Activated CD4-positive, CD25-positive, alpha-beta regulatory T cell (primary cell): ENCODE results near the gene HABP2.

ENCODE experiments used
- DNase-seq, 4 experiments: peaks; one replicate each; lab custom pipeline; 2025; lab: John Stamatoyannopoulos, UW

HABP2 gene

DNA sequence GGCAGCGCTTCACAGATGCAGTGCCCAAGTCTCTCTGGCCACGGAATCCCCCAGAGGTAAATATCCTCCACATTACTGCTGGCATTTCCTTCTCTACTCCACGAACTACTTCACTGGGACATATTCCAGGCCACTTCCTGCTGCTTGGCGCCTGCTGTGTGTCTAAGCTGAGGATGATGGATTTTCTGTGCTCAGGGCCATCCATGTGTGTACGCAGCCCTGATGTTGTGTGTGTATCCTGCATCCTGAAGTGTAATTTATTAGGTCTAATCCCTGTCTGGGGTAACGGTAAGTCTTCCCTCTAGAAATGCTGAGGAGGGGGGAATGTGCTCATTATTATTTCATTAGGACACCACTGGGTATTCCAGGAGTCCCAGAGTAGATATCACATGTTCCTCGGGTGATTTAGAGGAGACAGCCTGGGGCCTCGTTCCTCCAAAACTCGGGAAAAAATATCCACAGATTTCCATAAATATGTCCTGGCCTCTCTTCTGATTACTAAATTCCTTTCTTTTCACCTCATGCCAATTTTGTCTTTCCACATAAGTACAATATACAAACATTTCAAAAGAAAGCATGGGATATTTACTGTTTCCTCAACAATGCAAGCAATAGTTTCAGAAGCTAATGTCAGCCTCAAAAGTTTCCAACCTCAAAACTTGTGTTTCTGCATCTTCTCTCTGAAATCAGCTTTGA lies 25.5 kb upstream of the HABP2 start:
- no peak for DNase-seq

DNA sequence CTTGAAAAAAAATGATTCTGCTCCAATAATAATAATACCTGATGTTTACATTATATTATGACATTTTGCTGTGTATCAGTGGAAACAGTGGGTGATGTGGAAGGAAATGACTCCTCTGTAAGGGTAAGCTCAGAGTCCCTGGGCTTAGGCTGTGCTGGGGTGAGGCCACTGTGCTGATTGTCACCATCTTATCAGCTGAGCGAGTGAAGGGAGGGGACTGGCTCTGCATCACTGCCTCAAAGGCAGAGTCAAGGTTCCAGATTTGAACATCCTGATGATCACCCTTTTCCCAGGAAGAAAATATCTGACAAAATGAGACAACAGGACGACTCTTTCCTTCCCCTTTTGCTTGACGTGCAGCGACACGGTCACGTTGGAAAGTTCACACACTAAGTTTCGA lies 24.0 kb upstream of the HABP2 start:
- no peak for DNase-seq

DNA sequence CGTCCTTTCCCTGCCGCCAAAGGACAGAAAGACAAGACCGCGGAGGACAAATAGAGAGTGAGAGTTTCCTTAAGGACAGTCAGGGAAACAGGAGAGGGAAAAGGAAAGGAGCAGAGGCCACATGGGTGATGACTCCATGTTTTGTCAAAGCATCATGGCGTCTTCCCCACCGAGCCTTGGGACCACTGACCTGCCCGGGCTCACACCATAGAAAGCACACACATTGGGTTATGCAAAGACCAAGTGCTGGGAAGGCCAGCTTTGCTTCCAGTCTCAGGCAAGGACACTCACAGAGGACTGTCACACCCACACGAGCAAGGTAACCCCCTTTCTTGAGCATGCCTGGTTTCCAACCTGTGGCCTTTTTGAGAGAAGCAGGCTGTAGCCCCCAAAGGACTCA lies 23.3 kb upstream of the HABP2 start:
- DNase-seq, result no peak

DNA sequence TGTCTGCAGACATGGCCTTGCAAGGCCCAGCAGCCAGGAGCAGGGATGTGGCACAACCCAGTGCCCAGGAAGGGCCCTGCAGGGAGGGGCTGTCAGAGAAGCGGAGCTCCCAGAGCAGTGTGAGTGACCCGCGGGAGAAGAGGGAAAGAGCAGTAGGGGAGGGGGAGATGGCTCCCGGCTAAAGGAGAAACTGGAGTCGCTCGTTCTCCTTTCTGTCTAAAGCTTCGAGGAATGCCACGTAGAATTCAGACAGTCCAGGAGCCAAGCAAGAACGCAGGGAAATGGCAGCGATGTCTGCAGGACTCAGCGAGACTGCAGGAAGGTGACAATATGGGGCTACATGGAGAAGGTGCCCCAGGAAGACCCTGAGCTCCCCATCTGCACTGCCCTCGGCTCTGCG lies 22.4 kb upstream of the HABP2 start:
- no peak for DNase-seq

DNA sequence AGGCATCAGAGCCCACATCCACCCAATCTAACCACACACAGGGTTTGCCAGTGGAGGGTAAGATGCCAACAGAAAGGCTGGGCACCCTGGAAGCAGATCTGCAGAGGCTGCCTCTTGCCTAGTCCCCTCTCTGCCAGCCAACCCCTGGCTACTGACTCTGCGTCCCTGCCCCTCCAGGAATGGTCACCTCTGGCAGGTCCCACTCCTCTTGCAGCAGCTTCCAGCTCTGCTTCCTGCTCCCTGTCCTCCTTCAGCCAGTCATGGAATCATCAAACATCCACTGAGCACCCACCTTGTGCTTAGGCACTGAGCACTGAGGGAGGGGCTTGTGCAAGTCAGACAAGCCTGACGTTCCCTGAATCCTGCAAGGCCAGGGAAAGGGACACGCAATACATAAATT lies 20.1 kb upstream of the HABP2 start:
- DNase-seq, result no peak

DNA sequence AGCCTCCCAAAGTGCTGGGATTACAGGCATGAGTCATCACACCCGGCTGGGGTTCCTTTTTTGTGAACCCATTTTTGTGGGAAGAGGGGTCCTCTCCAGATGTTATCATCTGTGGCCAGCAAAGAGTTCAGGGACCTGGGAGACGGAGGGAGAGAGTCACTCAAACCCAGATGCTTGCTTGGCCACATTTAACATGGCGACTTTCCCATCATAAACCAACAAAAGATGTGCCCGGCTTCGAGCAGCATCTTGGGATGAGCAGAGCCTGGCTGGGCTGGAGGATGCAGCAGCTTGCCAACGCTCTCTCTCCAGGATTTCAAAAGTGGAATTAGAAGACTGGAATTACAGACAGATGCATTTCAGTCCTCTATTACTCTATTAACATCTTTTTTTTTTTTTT lies 19.1 kb upstream of the HABP2 start:
- no peak for DNase-seq

DNA sequence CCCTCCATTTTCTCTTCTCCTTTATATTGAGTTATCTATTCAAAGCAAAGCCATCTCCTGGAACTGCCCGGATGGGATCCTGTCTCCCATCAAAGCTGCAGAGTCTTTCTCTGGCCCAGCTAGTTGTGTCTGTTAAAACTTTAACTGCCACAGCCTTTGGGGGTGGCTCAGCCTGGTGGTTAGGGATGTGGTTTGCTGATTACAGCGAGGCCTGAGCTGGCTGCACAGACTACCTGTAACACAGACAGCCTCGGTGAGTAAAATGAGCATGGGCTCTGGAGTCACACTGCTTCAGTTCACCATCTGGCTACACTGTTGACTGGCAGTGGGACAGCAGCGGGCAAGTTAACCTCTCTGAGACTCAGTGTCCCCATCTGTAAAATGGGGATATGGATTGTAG lies 18.4 kb upstream of the HABP2 start:
- no peak for DNase-seq

DNA sequence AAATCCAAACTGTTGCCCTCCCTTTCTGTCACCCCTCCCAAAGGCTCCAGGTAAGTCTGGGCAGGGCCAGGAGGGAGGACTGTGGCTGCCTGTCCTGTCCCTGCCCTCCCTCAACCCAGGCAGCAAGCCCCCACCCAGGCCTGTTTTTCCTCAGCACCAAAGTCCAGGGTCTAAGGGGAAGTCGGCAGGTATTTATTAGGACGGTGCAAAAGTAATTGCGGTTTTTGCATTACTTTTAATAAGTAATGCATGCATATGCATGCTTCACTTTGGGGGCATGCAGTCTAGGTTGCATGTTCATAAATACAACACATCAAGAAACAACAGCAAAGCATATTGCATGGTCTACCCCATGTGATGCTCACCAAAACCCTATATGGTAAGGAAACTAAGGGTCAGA lies 15.2 kb upstream of the HABP2 start:
- no peak for DNase-seq

DNA sequence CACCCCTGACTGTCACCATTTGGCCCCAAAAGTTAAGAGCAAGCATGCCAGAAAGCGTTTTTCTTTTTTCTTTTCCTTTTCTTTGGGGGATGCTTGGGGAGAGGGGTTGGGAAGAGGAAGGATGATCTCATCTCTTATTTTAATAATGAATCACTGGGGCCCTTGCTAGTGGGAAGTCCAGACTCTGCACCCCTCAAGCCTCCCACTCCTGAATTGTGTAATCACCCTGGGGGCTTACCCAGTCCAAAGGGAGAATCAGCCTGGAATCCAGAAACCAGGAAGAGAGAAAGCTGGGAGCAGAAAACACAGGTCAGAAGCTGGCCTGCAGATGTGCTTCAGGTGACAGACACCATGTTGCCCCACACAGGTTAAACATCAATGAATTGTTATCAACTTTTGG lies 14.7 kb upstream of the HABP2 start:
- no peak for DNase-seq

DNA sequence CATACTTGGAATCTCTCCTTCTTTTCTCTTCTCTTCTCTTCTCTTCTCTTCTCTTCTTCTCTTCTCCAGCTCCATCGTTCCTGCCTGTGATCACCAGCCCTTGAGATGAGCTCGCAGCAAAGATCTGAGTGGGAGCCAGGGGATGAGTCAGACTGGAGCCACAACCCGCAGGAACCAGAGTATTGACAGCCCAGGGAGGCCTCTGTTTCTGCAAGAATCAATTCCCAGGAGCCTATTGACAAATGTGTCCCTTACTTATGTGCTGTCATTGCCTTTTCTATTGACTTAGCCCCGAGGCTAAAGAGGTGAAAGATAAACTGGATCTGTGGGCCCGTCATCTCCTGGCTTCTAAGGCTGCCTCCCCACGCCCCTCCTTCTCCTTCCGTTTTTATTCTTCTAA lies 13.1 kb upstream of the HABP2 start:
- no peak for DNase-seq

DNA sequence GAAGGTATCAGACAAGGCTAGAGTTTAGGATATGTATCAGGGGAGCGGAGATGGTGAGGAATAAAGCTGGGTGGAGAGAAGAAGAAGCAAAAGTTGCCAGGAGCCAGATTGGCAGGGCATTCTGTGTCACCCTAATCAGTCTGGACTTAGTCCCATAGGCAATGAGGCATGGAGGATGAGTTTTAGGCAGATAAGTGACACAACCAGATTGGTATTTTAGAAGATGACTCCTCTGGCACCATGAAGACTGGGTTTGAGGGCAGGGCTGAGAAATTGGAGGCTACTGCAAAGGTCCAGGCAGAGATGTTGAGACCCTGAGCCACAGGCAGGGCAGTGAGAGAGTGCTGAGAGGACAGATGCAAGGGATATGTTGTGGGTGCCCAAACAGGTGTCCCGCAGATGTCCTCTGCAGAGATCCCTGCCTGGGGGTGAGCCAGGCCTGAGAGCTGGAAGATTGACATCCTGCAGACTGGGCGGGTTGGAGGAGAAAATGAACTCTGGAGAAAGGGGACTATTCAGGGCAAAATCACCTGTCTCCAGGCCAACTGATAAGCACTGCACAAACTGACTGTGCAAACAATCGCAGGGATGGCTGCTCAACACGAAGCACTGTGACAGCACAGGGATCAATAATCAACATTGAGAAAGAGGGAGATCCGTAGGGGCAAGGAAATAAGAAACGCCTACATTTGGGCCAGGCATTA lies 11.9 kb upstream of the HABP2 start:
- DNase-seq, result no peak

DNA sequence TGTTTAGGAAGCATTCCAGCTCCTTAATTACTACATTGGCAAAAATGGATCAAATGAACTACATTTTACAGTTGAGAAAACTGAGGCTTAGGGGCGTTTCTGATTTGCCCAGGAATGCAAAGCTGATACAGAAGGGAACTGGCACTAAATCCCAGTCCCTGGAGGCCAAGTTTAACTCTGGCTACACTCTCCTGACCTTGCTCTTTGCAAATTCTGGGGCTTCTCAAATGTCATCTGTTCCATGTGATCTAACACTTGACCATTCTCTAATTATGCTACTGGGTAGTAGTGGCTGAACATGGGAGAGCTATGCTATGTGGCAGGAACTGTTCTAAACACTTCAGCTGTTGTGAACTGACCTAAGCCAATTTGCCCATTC lies 11.3 kb upstream of the HABP2 start:
- DNase-seq, result no peak

DNA sequence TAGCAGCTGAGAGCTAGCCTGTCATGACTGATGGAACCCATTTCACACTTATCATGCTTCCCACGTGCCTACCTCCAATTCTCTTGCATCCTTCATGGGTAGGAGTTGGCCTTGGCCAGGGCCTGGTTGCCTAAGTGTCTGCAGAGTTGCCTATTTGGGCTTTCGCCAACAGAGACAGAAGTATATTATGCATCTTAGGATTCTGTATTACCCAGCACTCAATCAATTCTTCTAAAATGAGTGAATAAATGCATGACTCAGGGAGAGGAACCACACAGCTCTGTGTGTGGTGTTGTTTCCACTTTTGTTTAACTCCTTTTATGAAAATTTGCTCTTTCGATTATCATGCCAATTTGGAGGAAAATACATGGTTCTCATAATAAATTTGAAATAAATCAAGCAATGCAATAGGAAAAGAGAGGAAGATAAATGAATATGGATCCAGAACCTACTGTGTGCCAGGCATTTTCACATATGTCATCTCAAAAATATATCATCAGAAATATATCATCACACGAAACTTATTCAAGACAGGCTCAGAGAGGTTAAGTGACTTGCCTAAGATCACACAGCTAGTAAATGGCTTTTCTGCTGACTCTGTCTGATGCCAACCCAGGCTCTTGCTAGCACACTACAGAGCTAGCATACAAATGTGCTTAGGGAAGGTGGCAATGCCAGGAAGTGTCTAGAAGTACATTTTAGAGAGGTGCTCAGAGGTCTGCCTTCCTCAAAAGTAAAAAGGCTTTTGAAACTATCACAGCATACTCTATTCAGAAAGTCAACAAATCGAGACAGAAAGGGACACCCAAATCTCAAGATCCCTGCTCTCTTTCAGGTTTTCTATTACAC lies 9.5 kb upstream of the HABP2 start:
- no peak for DNase-seq

DNA sequence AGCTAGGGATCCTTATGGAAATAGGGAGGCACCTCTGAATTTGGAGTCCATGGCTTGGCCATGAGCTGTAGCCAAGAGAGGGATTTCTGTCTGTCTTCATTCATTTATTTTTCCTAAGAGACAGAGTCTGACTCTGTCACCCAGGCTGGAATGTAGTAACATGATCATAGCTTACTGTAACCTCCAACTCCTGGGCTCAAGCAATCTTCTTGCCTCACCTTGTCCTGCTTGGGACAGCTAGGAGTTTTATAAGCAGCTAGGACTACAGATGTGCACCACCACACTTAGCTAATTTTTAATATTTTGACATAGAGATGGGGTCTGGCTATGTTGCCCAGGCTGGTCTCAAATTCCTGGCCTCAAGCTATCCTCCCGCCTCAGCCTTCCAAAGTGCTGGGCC lies 8.5 kb upstream of the HABP2 start:
- DNase-seq, result no peak

DNA sequence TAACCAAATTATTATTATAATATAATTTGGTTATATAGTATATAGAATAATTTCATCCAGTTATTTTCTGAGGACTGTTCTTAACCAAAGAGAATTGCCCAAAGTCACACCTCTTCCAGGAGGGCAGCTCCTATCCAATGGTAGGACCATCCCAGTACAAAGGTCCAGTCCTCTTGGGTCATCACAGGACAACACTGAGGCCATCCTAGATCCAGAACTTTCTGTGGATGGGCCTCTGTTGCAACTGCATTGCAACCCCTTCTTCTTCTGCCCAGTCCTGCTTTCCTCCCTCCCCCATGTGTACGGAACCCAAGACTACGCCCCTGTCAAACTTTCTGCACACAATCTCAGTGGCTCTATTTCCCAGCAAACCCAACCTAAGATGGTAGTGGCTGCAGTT lies 5.4 kb upstream of the HABP2 start:
- DNase-seq, result no peak

DNA sequence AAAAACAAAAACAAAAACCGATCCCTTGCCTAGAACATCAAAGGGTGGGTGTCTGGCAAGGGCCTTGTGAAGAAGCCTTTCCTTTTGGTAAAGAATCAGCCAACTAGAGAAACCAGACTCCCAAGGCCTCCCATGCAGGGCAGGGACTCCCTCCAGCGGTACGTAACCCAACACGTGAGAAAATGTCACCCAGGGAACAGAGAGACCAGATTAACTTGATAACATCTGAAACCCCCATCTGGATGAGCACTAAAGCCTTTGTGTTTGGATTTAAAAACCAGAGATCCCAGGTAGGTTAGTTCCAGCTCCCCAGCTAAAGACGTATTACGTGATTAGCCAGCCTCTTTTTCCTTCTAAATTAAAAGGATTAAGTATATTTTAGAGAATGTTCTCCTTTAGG lies 3.0 kb upstream of the HABP2 start:
- no peak for DNase-seq

DNA sequence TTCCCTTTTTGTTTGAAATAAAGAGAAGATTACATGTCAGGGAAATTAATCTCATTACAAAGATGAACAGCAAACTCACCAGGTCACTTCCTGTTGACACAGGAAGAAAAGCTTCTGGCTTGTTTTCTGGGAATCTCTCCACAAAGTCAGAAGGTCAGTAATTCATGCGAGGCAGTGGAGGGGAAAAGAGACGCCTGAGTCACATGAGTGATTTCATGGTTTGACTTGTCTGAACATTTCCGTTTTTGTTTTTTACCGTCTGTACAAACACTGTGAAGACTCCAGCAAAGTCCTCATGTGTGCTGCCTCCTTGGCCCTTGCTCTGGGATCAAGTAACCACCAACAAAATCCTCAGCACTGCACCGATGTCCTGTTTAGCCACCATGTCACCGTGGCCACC lies 2.5 kb upstream of the HABP2 start:
- no peak for DNase-seq

DNA sequence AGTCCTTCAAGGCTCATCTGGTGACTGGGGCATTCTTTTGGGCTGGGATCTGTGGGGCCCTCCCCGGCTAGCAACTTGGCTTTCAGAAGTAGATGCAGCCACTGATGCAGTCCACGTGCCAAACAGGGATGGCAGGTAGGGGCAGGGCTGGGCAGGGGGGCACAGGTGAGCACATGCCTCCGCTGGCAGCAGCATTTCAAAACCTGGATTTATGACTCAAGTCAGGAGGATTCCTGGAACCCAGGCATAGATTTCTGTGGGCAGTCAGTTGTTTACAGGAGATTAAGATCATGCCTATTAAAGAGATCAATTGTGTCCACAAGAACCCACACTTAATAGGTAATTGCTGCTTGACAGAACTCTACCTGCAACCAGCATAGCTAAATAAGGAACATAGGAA lies 839 bp upstream of the HABP2 start:
- DNase-seq, result no peak

DNA sequence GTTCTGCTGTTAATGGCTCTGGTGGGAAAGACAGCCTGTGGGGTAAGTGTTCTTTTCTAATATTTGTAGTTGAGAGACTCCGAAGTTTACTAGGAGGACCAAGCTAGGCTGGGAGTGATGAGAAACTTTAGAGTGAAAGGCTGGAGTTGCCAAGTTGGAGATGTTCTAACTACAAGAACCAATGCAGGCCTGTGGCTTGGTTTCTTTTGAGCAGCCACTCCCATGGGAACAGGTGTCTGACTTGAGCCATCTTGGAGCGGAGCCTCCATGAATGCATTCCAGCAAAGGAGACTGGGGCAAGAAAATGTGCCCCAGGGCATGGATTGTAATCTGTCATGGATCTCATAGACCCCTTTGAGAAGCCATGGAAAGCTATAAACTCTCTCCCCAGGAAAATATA lies 296 bp downstream of the HABP2 start:
- no peak for DNase-seq

DNA sequence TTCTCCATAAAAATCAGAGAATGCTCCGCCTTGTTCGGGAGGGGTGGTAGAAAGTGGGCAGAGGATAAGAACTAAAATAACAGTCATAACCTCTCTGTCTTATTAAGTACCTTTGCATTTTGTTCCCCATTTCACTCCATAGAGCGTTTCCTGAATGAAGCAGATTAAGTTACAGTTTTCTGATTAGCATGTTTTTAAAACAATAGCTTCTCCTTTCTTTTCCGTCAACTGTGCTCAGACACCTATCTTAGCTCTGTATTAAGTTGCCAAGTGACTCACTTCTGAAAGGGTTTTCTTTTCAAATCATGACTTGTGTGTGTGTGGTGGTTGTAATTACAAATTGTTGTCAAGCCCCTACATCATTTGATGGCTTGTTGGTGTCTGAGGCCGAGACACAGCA lies 1.4 kb downstream of the HABP2 start:
- no peak for DNase-seq

DNA sequence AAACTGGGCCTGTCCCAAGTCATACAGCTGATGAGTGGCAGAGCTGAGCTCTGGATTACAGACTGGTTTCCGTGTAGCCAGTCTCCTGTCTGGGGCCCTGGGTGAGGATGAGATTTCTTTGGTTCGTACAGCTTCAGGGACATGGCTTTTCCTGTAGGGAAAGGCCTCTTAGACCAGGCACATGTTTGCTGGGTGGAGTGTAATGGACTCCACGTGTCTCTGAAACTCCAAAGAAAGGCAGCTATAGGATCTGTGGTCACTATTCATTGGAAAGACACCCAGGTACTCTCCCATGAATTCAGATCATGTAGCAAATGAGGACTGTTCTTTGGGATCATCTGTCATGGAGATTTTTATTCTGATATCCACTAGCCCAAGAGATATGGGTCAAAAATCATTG lies 2.4 kb downstream of the HABP2 start:
- DNase-seq, result no peak

DNA sequence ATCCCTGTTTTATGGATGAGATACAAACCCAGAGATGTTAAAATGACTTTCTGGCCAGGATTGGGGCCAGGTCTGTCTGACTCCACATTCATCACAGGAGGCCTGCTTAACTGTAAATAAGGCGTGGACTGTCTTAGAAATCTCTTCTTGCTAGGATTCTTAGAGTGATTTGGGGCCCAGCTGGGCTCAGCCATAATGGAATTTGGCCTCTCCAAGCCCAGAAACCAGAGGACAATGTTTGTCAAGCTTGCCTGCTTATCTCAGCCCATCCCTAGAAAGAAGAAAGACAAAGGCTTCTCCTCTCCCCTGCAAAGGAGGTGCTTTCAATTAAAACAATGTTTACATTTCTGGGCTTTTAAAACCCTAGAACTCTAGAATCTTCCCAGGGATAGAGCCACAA lies 2.9 kb downstream of the HABP2 start:
- no peak for DNase-seq

DNA sequence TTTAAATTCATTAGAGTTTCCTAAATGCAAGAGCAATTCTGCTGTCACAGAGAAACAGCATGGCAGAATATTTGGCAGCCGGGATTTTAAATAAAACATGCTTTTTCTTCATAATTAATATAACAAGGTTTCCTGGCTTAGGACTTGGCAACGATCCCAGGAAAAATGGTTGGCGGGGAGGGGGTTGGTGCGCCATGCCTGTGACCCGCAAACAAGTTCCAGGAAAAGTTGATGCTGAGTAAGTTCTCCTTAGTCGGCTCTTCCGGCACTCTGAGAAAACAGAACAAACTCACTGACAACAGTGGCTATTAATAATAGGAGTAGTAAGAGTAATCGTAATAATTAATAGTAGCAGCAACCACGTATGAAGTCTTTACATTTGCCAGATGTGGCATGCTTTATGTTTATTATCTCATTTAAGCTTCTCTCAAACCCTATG lies 4.6 kb downstream of the HABP2 start:
- DNase-seq, result no peak
